ENCODE results near the gene WBP1L.

DNA sequence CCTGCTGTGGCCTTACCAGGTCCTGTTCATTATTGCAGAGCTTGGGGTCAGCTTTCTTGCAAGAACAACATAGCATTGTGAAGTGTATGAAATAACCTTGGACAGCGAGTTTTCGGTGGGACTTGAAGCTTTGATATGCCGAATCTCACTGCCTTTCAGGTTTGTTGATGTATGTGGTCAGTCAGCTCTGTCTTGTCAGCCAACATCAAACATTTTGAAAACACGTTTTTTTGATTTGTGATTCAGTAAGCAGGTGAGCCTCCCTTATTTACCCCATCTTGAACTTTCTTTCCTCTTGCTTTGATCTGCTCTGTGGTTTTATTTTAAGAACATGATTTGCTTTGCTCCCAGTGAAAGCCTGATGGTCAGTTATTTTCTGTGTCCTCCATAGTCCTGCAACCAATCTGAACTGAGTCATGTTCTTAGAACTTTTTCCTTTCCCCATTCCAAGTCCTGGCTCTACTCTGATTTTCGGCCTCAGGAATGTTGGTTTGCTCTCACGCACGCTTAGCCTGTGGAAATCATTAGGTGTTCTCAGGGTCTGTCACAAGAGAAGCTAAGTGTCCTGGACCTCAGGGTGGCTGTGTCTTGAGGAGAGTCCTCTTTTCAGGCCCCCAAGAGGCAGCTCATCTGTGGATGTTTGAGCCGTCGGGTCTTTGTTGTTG lies 8.7 kb downstream of the WBP1L start:
- TF ChIP-seq CTCF (IDR thresholded peaks at IDR 0.05; ENCODE audit: insufficient read depth, low read length) = no peak
- no peak for TF ChIP-seq POLR2AphosphoS5 (IDR thresholded peaks at IDR 0.05; ENCODE audit: low read depth)

Data from HL-60 (cell line).